Breast epithelium (tissue), 3 donors: Measurements from ENCODE around the gene TINAG.

Source experiments
- CTCF ChIP-seq, 3 donors: fragments of 450-650 bp; IDR thresholded peaks; one replicate each; pipeline ENCODE4 v1.5.1; 2016 to 2017; ENCODE audit warnings: antibody characterized with exemption in 3 of 3, mild to moderate bottlenecking in 3 of 3, moderate library complexity in 3 of 3
- POLR2A ChIP-seq: fragments of 450-650 bp; IDR thresholded peaks from one replicate; pipeline ENCODE4 v1.6.1; 2016; ENCODE audit warnings: antibody characterized with exemption, mild to moderate bottlenecking, moderate library complexity
- POLR2AphosphoS5 ChIP-seq, 3 donors: sonication (generic); formaldehyde crosslinking; IDR thresholded peaks; one replicate each; pipeline ENCODE4 v1.6.1; 2017; ENCODE audit warnings: antibody characterized with exemption in 3 of 3

- TF ChIP-seq POLR2AphosphoS5 (IDR thresholded peaks at IDR 0.05) = no peak
- no peak for TF ChIP-seq CTCF (IDR thresholded peaks at IDR 0.05)
- no peak for TF ChIP-seq POLR2A
Measured at GRCh38 chr6:54426995-54427394, 118.8 kb downstream of the TINAG start.
